Stimulated activated CD8-positive, alpha-beta memory T cell treated with anti-CD3 and anti-CD28 coated beads, Interleukin-12 subunit alpha, Interleukin-12 subunit beta, amount 100 ng/mL, for 24 hours (primary cell): ENCODE measurements around the gene TGFA.

Source experiments
- DNase-seq: peaks from one replicate; pipeline ENCODE4 v3.0.0-alpha.2; 2020; ENCODE audit errors: extremely low read depth

TGFA gene

GRCh38 chr2:70463581-70463980 is 90.0 kb downstream of the TGFA start:
- no peak for DNase-seq

GRCh38 chr2:70461981-70462876 is 91.4 kb downstream of the TGFA start:
- no peak for DNase-seq

DNA sequence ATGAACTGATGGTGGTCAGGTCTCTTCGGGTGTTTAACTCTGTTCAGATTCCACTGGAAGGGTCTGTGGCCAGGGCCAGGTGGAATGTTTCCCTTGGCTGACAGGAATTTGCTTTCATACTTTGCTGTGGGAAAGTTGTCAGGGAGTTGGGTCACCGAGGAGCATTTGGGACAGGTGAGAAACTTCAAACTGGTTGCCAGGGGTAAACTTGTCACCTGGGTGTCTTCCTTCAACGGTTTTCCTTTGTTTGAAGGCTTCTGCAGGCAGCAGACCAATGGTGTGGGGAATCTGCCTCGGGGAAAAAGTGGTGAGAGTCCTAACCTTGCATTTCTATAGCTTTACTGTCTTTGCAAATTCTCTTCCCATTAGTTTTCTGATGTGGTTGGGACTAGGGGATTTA is 92.2 kb downstream of the TGFA start:
- no peak for DNase-seq

DNA sequence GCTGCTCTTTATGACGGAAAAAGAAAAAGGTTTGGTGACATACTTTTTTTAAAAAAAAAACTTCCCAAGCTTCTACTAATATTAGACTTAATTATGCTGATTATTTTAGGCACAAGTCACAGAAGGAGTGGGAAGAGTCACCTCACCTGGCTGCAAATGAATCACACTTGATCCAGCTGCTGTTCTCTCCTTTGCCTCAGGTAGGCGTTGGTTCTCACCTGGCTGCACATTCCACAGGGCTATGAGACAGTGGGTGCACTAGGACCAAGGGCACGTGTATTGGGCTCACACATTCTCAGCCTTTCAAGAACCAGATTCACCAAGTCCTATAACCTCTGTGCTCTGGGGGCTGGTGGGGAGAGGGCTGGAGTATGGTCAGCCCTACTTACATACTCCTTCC is 93.3 kb downstream of the TGFA start:
- no peak for DNase-seq

DNA sequence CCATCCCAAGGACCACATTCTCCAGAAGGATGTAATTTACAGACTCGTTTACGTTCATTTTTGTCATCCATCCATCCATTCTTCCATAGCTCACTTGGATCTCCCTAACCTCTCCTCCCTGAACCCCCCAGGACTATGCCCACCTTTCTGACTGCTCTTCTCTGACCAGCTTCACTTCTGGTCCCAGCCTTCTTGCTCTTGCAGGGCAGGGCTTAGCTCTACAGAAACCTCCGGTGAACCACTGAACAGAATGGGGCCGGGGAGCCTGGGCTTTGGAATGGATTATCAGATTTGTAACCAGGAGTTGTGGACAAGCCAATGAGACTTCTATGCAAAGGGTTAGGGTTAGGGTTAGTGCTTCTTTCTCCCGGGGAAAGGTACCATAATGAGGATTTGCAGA is 95.0 kb downstream of the TGFA start:
- no peak for DNase-seq

- no peak for DNase-seq
These were observed 96.8 kb downstream of the TGFA start for GRCh38 chr2:70456585-70457495.

GRCh38 chr2:70454936-70455544 is 98.6 kb downstream of the TGFA start:
- DNase-seq: no peak

- no peak for DNase-seq
These were observed 102.9 kb downstream of the TGFA start for GRCh38 chr2:70450641-70451250.

- DNase-seq: no peak
These were observed 105.6 kb downstream of the TGFA start for GRCh38 chr2:70448041-70448440.

DNA sequence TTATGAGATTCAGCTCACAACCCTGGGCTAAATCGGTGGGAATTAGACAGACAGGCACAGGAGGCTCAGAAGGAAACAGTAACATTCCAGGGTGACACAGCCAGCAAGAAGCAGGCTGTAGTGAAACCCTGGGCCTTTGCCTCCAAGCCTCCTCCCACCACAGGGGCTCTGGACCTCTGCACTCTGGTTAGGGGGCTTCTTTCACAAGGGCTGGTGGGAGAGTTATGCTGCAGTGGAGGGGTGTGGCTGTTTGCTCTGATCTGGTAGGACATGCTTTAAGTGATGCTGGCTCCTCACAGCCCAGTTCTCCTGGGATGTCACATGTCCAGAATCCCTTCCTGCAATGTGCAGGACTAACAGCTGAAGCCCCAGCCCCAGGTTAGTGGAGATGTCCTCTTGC is 109.9 kb downstream of the TGFA start:
- no peak for DNase-seq

DNA sequence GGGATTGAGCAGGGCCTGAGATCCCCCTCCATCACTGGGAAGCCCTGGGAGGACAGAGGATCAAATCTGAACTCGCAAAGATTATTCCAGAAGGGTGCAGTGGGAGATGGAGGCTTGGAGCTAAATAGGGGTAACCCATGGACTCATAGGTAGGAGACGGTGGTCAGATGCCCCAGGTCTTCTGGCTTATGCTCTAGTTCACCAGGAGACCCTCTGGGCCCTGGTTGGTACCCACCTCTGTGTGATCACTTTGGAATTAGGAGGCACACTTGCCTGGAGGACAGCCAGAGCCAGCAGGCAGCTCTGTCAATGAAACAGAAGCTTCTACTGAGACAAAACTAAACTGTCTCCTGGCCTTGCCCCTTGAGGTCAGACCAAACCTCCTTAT is 110.6 kb downstream of the TGFA start:
- DNase-seq: no peak

DNA sequence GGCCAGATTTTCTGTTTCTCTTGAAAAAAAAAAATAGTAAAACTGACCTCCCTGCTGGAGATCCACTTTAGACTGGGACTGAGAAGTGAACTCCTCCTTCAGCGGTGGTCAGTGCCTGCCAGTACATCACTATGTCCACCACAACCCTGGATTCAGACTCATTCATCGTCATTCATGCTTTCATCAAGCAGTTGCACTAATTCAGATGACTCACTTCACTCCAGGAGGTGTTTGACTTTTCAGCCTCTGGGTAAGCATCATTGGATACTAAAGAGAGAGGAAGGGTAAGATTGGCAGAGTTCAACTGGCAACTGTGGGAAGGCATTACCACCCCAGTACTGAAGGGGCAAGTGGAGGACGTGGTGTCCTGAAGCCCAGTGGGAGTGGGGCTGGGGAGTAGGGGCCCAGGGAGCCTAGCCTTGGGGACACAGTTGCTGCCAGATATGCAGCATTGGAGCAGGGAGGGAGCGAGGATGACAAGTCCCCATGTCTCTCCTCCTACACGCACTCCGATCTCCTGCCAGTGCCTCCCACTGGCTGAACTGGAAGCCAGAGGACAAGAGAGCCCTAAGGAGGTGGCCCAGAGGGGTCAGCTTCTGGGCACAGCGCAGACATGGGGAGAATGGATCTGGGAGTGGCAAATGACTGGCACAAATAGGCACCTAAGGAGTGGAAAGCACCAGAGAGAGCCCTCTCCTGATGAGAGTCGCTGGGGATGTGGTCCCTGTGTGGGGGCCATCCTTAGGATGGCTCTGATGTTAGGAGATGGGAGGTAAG is 111.1 kb downstream of the TGFA start:
- DNase-seq: no peak

DNA sequence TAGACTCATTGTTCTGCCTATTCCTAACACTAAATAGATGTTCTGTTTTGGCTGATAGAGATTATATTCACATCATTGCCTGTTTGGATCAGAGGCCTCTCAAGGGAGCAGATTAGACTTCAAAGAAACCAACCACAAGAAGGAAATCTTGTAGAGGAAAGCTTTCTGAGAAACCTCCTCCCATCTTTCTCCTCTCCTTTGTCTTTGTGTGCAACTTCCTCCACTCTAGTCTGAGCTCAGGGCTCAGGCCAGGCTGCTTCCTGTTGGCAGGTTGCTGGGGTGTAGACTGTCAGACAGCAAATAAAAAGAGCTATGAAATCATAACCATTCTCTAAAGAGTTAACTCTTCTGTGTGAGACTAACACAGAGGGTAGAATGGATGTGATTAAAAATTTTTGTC is 113.0 kb downstream of the TGFA start:
- DNase-seq: no peak

DNA sequence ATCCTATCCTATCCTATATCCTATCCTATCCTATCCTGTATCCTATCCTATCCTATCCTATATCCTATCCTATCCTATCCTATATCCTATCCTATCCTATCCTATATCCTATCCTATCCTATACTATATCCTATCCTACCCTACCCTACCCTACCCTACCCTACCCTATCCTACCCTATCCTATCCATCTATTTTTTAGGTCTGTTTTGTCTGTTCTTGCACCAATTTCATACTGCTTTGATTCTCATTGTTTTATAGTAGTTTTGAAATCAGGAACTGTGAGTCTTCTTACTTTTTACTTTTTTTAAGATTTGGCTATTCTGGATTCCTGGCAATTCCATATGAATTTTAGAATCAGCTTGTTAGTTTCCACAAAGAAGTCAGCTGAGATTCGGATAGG is 118.5 kb downstream of the TGFA start:
- no peak for DNase-seq

GRCh38 chr2:70433315-70433714 is 120.3 kb downstream of the TGFA start:
- no peak for DNase-seq

DNA sequence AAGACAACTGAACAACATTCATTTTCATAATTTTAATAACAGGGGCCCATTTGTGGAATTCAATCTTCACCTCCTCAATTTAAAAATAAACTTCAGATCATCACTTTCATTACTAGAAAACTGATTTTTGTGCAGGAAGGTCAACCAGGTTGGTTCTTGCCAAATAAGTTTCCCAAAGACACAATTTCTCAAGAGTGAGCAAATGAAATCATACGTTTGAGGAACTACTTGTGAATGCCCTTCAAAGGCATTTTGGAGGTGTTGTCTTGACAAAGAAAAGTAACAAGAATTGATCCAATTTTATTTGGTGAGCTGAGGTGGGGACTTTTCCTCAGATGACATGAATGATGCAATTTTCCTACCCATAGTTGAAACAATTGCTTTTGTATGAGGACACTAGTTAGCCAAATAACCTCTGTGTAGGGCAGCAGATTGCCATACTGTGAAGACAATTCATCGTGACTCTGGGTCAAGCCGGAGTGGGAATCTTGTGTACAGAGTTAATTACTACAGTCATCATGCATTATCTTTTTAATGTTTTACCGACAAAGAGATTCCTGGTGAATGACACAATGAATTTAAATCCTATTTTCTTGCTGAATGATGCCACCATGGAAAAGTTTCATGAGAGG is 121.8 kb downstream of the TGFA start:
- no peak for DNase-seq

DNA sequence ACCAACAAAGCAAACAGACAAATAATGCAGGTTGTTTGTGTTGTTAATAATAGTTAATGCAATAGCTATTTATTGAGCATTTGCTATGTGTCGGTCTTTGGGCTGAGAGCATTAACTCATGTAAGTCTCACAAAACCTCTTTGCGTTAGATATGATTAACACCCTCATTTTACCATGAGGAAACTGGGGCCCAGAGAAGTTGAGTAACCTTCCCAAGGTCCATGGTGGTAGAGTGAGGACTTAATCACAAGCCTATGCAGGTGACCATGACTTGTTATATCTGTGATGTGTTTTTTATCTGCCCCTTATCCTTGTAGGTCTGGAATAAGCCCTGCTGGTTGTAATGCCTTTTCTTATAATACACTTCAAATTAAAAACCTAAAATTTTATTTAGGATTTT is 127.3 kb downstream of the TGFA start:
- no peak for DNase-seq

GRCh38 chr2:70425682-70426301 is 127.8 kb downstream of the TGFA start:
- no peak for DNase-seq

DNA sequence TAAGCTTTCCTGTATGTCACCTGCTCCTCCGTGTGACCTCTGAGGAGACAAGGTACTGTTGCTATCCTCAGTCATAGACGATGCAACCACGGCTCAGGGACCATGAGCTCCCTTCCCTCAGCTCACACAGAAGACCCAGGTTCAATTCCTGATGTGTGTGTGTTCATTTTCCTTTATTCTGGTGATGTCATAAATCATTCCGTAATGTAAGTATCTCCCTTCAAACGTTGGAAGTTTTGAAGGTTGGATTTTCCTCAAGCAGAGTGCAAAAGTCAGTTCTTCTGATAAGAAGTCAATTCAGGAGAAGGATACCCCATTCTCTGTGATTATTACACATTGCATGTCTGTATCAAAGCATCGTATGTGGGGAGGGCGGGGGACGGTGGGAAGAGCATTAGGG is 132.9 kb downstream of the TGFA start:
- DNase-seq: no peak

DNA sequence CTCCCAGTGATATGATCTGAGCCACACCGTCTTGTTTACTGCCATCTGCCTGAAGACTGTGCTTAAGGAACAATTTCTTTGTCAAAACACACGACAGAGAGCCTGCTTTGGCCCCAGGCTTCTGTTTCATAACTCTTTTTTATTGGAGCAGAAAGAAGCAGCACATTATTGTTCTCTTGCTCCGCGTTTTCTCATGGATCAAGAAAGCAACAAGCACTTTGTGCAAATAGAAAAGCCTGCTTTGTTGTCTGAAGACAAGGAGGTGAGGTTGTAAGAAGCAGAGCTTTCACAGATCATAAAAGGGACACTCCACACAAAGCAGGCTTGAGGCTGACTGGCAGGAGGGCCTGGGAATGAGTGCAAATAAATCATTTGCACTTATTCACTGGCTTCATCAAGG is 133.5 kb downstream of the TGFA start:
- DNase-seq: no peak
